HG03060 (cell line): ENCODE results near the gene SLC12A7.
"Not testable (repeated sequence)": the region's sequence is repeated elsewhere in the genome, so short reads cannot be mapped to it uniquely, and the experiment has no call there.

Source experiments
- ATAC-seq: cut with Tn5 transposase; IDR thresholded peaks from one replicate; pipeline ENCODE4 v1.9.1; 2021; ENCODE audit warnings: low read depth, moderate number of reproducible peaks; ENCODE audit not compliant: unreplicated experiment

Gene SLC12A7

DNA sequence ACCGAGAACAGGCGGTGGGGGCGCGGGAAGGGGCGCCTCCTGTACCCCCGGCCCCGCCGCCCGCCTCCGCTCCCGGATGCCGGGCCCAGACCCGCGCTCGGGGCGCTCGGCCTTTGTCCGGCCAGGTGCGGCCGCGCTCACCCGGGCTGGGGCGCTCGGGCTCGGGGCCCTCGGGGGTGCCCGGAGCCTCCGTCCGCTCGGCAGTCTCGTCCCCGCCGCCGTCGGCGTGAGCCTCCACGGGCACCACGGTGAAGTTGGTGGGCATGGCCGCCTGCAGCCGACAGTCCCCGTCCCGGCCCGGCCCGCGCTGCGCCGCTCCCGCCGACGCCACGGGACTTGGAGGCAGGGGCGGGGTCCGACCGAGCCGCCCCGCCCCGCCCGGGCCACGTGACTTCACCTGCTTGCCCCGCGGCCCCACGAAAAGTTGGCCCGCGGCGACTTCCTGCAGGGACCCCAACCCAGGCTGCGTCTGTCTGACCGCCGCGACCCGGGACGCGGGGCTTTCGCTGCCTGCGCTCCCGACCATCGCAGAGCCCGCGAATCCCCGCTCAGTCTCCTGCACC, at the start of gene SLC12A7:
Gene SLC12A7 (minus strand): TSS at position 337 of the 563 bp plus-strand sequence. CDS start 72 bp downstream, at position 265.
- no peak for ATAC-seq

DNA sequence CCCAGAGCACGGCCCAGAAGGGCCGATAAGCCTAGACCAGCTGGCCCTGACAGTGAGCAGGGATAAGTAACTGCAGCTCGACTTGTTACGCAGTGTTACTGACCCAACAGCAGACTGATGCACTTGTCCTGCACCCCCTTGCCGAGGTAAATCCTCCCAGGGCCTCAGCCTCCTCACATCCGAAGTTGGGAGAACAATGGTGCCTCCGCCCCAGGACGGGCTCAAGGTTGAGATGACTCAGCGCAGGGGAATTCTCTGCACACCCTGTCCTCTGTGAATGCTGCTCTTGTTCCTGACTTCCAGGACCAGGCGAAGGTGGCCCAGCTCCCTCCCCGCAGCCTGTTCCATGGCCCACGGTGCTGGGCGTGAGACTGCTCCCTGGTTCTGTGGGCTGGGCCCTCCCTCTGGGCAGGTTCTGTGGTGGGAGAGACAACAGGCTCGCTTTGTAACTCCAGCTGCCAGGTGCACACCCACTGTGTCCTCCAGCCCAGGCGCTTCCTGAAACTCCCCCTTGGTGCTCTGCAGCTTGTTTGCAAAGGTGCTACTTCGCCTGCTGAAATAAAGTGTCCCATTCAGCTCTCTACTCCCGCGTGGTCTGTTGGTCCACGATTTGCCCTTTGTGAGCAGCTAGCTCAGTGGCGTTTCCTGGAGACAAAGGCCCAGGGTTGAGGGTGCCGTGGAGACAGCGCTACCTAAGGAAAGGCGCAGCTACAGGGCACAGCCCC, 49.4 kb upstream of the SLC12A7 start:
- no peak for ATAC-seq

DNA sequence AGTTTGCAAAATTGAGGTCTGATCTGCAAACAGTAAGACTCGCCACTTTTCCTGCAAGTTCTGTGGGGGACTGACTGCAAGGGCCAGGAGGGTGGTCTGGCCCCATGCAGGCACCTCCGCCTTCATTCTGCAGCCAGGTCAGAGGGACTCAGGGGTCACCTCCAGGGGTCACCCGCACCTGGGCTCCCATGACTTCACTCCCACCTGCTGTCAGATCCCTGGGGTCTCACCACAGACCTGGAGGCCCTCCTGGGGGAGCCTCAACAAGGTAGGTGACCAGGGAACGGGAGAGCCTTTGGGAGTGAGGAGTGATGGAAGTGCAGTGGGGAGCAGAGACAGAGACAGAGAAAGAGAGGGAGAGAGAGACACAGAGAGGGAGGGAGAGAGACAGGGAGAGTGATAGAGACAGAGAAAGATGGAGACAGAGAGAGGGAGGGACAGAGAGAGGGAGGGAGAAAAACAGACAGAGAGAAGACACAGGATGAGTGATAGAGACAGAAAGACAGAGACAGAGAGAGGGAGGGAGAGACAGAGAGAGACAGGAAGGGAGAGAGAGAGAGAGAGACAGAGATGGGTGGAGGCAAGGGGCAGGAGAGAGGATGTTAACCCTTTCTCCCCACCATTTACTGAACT, 48.0 kb upstream of the SLC12A7 start:
- no peak for ATAC-seq

DNA sequence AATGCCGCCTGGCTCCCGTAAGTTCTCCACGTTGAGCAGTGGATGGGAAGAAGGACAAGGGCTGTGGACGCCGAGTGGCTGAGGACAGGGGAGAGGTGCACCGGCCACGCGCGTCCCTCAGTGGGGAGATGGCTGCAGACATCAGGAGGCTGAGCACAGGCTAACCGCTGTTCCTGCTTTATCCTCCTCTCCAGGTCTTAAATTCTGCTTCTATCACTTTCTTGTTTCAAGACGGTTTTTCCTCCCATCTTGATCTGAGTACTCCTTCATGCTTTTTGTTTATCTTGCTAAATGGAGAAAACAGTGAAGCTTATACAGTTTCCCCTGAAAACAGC, 47.4 kb upstream of the SLC12A7 start:
- ATAC-seq: no peak

DNA sequence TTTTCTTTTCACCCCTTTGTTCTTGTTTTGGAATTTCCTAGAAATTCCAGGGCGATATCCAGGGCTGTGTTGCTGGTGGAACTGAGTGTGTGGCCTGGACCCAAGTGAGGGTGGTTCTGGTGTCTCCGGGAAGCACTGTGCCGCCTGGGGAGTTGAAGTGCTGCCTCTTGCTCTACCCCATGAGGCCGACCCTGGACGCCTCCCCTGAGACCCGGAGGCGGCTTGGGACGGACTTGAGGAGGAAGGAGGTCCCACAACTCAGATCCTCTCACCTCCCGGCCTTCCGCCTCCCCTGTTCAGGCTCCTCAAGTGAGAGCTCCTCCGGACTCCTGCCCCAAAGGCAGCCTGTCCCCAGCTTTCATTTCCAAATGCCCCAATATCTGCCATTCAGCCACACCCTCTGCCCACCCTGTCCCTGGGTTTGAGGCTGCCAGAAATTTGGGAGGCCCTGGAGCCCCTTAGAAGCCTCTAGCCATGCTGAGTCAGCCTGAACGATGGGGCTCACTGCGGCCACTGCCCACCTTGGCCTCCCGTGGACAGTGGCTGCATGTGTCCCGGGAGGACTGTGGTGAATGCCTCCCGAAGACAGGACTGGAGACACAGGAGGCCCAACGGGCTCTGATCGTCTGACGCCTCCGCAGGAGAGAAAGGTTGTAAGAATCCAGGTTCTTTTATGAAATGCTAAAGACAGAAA, 46.9 kb upstream of the SLC12A7 start:
- ATAC-seq: no peak

DNA sequence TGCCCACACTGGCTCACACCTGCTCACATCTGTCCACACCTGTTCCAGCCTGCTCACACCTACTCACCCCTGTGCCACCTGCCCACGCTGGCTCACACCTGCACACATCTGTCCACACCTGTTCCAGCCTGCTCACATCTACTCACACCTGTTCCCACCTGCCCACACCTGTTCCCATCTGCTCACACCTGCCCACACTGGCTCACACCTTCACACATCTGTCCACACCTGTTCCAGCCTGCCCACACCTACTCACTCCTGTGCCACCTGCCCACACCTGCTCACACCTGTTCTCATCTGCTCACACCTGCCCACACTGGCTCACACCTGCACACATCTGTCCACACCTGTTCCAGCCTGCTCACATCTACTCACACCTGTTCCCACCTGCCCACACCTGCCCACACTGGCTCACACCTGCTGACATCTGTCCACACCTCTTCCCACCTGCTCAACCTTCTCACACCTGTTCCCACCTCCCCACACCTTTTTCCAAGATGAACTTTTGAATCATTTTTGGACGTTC, 45.7 kb upstream of the SLC12A7 start:
- ATAC-seq: not testable (repeated sequence)

DNA sequence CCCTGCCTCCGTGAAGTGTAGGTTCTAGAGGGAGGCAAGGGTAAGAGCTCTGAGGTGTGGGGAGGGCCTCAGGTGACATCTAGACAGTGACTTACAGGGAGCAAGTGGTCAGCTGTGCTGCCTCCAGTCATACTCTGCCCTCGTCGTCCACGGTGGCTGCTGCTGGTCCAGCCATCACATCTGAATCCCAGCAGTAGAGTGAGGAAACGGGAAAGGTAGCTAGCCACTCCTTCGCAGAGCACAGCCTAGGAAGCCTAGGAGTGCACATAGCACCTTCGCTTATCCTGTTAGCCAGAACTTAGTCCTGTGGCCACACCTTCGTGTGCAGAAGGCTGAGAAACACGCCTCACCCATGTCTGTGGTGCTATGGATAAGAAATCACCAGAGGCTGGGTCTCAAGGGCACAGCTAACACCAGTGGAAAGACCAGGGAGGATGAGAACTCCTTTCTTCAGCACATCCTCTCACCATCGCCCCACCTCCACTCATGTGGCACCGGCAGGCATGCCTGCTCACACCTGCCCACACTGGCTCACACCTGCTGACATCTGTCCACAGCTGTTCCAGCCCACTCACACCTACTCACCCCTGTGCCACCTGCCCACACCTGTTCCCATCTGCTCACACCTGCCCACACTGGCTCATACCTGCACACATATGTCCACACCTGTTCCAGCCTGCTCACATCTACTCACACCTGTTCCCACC, 45.0 kb upstream of the SLC12A7 start:
- no peak for ATAC-seq

DNA sequence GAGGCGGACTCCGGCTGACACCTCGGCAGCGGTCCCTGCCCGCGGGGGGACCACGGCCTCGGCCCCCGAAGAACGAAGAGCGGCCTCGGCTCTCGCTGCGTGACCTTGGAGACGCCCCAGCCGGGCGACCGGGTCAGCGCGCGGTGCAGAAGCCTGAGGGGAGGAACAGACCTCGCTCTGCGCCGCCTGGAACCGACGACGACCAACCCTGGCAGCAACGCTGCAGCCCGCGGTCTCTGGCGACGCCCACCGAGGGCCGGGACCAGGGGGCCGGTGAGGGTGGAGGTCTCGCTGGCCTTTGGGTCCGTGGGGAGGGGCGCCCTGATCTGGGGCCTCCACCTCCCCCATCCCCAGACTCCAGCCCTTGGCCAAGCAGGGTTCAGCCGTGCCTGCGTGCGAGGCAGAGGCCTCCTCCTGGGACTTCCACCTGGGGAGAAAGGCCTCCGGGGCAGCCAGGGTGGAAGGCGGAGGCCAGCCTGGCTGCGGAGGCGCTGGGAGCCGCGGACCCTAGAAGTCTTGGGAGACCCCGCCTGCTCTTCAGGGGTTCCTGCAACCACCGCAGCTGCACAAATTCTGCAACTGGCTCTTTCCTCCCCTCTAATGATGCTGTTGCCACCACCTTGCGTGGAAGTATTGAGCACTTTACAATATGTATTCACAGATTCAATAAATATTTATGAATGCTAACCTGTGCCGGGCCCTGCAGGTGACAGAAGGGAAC, 44.3 kb upstream of the SLC12A7 start:
- no peak for ATAC-seq

DNA sequence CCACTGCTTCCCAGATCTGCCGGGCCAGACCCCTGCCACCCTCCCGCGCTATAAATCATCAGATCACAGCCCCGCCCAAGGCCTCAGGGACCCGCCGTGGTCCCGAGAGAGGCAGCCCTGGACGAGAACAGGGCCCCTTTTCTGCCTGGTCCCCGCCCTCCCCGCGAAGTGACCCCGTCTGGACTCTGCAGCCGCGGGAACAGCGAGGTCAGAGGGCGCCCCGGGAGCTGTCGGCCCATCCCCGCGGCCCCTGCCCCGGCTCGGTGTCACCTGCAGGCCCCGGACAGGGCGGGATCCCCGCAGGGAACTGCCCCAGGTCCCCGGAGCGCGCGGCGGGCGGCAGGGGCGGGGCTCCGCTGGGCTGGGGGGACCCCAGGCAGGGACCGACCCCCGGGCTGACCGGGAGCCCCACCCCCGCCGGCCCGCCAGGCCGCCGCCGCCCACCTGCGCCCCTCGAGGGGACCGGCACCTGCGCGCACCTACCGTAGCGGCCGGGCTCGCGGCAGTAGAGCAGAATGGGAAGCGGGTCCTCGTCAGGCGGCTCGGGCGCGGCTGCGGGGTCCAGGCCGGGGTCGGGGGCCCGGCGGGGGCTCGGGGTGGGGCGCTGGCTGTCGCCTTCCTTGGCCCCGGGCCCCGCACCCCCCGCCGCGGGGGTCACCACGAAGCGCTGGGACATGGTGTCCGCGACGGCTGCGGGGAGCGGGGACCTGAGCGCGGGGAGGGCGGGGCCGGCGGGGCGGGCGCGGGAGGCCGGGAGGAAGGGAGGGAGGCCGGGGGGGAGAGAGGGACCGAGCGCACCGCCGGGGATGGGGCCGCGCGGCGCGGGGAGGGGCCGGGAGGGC, 43.5 kb upstream of the SLC12A7 start:
- no peak for ATAC-seq

DNA sequence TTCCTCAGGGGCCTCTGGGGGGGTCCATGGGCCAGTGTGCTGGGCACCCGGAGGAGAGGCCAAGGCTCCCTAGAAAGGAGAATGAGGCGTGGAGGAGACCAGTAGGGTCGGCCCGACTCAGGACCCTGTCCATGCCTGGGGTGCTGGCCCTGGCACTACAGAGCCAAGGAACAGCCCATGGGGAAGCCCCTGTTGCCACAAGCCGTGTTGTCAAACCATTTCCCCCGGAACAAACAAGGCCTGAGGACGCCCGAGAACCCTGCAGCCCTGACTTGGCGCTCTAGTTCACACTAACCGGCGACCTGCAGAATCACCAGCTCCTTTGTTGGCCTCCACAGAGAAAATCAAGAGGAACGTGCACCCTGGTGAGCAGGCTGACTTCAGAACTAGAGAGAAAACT, 41.6 kb upstream of the SLC12A7 start:
- ATAC-seq: no peak

DNA sequence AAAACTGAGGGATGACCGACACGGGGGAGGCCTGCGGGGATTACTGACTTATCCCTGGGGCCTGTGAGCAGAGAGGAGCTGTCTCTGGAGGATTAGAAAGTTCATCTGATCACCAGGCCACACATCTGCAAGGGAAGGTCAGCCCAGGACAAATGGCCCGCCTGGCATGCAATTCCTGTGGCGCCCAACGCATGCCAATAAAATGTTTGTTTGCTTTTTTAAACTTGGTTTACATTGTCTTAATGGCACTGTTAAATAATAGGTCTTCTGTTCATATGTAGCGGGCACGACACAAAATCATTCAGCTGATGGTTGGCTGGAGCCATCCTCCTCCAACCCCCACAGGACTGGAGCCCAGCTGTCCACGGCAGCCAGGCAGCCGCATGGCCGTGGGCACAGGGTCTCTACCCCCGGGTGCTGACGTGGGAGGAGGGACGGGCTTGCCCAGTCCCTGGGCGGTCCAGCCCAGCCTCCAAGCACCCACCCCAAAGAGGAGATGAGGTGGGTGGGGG, 41.0 kb upstream of the SLC12A7 start:
- no peak for ATAC-seq

DNA sequence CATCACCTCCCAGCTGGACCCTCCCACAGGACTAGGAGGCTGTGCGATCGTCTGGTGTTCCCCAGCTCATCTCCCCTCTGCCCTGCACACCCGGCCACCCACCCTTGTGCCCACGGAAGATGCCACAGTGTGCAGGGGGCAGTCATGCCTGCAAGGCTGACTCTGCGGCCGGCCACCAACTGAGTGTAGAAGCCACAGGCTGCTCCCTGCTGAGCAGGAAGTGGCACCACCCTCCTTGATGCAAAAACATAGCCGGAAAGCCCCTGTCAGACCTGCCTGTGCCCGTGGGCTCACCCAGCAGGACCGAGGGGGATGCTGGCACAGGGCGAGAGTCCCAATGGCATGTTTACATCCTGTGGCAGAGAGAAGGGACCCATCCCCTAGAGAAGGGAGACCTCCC, 40.3 kb upstream of the SLC12A7 start:
- ATAC-seq: no peak

DNA sequence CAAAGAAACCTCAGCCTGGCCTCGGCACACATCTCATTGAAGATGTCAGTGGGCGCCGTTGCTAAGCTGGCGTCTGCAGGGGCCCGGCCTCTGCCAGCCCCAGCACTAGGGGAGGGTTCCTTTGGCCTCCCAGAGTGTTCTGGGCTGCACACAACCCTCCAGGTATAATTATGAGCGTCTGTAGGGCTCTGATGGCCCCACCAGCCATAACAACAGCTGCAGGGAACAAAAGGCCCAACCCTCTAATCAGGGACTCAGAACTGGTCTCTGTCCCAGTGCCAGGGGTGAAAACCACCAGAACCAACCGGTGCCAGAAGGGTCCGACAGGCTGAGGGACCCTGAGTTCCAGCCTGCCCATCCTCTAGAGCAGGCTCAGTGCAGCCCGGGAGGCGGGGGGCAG, 39.5 kb upstream of the SLC12A7 start:
- no peak for ATAC-seq

DNA sequence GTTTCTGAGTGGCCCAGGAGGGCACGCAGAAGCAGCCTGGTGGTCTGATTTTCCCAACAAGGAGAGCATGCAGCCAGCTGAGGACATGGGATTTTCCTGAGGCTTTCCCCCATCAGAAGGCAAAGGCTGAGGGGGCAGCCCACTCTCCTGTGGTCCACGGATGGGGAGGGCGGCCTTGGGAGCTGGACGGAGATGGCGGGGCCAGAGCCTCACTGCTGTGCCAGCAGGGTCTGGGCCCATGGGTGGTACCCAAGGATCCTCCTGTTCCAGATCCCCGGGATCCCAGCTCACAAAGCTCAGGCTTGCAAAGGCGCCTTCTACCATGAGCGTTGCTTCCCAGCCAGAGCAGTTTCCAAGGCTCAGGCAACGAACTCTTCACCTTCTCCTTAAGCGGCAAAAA, 39.0 kb upstream of the SLC12A7 start:
- ATAC-seq: no peak

DNA sequence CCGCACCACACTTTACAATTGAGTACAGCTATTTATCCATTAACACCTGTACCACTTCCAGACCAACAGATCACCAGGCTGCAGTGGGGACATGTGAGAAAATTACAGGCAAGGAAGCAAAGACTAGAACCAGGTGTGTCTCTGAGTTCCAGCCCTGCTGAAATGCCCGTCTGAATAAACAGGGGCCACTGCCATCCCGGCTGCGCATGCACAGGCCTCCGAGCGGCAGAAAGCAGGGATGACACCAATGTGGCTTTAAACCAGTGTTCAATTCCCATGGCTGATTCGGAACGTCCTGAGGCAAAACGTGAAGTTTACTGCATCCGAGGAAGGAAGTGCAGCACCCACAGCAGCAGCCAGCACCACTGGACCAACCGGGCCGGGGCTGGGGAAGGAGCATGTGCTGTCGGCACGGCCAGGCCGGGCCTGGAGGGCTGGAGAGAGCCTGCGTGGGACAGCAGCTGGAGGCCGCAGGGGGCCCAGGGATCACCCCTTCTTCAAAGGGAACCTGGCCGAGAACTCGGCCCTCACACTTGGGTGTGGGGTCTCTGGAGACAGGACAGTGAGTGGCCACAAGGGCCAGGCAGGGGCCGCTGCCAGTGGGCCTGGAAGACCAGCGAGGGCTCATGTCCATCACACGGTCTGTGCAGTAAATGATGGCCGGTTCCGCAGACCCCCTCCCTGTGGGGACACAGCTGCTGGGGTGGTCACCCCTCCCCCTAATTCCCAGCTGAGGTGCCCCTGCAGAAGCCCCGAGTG, 33.0 kb upstream of the SLC12A7 start:
- no peak for ATAC-seq

DNA sequence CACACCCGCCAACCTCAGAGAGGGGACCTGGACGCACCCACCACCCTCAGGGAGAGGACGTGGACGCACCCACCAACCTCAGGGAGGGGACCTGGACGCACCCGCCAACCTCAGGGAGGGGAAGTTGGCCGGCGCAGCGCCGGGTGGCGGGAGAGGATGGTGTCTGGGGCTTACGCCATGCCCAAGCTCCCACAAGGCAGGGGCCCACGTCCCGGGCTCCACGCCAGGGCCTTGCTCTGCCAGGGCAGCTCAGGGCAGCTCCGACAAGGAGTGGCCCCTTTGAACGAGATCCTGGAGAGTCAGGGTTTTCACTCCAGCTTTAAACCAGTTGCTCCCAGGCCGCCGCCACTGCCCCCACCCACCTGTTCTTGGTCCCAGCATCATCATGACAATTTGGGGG, 32.2 kb upstream of the SLC12A7 start:
- no peak for ATAC-seq

DNA sequence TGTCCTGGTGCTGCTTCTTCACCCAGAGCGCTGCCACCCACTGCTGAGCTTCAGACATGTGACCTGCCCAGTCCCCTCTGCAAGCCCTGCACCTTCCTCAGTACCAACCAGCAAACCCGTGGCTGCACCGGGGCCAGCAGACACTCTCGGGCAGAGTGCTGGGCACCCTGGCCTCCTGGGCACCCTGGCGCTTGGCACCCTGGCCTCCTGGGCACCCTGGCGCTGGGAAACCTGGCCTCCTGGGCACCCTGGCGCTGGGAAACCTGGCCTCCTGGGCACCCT, 31.7 kb upstream of the SLC12A7 start:
- ATAC-seq: no peak

DNA sequence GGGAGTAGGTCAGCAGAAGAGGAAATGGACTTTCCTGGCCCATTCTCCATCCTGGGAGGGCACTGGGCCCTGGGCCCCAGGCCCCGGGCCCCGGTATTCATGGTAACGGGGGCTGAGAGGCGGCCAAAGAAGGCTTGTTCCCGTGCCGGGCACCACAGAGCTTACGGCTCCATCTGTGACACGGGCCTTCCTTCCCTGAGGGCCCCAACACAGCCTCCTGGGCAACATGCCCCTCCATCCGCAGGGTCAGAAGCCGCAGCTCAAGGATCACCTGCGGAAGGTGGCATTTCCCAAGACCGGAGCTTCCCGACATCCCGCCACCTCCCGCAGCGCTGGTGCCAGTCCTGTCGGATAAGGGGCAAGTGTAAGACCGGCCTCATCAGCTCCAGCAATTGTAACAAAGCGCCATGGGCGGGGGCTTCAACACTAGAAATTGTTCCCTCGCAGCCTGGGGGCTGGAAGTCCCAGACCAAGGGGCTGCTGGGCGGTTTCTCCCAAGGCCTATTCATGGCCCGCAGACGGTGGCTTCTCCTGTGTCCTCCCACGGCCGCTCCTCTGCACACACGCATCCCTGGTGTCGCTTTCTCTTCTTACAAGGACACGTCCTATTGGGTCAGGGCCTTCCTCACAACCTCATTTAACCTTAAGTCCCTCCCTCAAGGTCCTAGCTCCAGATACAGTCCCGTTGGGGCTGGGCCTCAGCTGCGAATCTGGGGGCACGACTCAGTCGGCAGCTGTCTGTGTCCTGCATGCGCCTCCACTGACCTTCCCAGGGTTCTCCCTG, 31.2 kb upstream of the SLC12A7 start:
- ATAC-seq: no peak
